ENCODE measurements around the gene CFAP69. TPM values are rescaled to one million over a fixed set of nuclear protein-coding genes. Genes with fewer than 3 reads are reported as not detected.

CFAP69 gene
- total and polyA plus RNA-seq, 10 of the 15 experiments (the other 5 are each of a cell fraction or from before 2014, with no cell fraction given) = 0.11 to 3.1 (median 0.48) TPM; not detected in 1

DNA sequence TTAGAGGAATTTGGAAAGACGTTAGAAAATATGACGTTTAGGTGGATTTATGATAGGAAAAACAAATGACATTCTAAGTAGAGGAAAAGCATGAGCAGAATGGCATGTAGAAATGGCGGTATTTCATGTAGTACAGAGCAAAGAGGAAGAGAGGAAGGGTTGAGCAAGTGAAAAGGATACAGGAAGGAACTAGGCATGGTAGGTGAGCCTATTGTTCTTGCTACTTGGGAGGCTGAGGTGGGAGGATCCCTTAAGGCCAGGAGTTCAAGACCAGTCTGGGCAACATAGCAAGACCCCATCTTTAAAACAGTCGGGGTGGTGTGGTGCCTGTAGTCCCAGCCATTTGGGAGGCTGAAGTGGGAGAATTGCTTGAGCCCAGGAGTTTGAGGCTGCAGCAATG lies 102.8 kb downstream of the CFAP69 start:
- BruUV-seq (replicated peaks) = no TSS peak
- peaks cover 29% of the 10 kb centered on the region for H3K79me2 ChIP-seq (ENCODE audit: control insufficient read depth, insufficient read depth, low read length)
- RAD21 ChIA-PET (ENCODE audit: unreplicated experiment) = no interaction called here
- H2AFZ ChIP-seq (ENCODE audit: control insufficient read depth, low read depth, low read length) = no peak overlapping the region
- DNase-seq (ENCODE audit: low read depth, low spot score) (no peak), FAIRE-seq (no peak), ATAC-seq (peak; percentile 10; the same call in 2 of the 3 replicates)
- H3K4me2 ChIP-seq (ENCODE audit: control insufficient read depth, insufficient read depth) = peak overlapping the region; percentile 72; the same call in 1 of the 2 replicates
- H3K9me3 ChIP-seq (replicated peaks; ENCODE audit: control insufficient read depth, insufficient read depth, low read length) = no peaks in the 10 kb centered on the region; the same call in 2 of the 3 replicates
- H3K27me3 ChIP-seq (replicated peaks in 1 of 2; ENCODE audit: control insufficient read depth in 2 of 2, insufficient read depth in 2 of 2, low read length in 1 of 2) = no peaks in the 10 kb centered on the region
- H3K9ac ChIP-seq (ENCODE audit: control insufficient read depth, insufficient read depth, low read length) = no peak overlapping the region; the same call in 1 of the 2 replicates
- H4K20me1 ChIP-seq (ENCODE audit: control insufficient read depth, insufficient read depth) = no peaks in the 10 kb centered on the region
- H3K4me1 ChIP-seq (ENCODE audit: control insufficient read depth, insufficient read depth, low read length) = peaks cover 6% of the 10 kb centered on the region; the same call in 1 of the 2 replicates
- no peaks in the 10 kb centered on the region; a peak in 1 of 4 replicates for H3K36me3 ChIP-seq (ENCODE audit: control insufficient read depth in 2 of 2, insufficient read depth in 2 of 2, low read length in 1 of 2)
- POLR2A ChIA-PET = interaction anchor here (0.7 kb wide), 1 partner anchor 106 kb away, joined by 3 read pairs; no protein-coding TSS in a partner anchor
- WGBS (ENCODE audit: insufficient coverage, insufficient replicate concordance, low lambda C conversion rate, missing lambda C conversion rate) = 58% methylated on average over 4 of the region's 4 CpGs
- intact Hi-C loops (cut with micrococcal nuclease; ENCODE audit: unreplicated experiment) = no loop called here
- peak overlapping the region; percentile 92 for H3K4me3 ChIP-seq
- in situ Hi-C loops (cut with MboI) = loop anchor here (5.0 kb wide), 1 partner anchor 55 kb away; the partner anchor contains the start of gene CLDN12
- CTCF ChIA-PET = interaction anchor here (0.7 to 1.1 kb wide), 2 partner anchors 35 to 1742 kb away, joined by 3 to 4 read pairs; no protein-coding TSS in a partner anchor
- SMC1A ChIA-PET (ENCODE audit: uncharacterized antibody, unreplicated experiment) = interaction anchor here (0.7 kb wide), 1 partner anchor 72 kb away, joined by 3 read pairs; no protein-coding TSS in a partner anchor
- H3K27ac ChIP-seq (ENCODE audit: control insufficient read depth, insufficient read depth) = no peak overlapping the region
- TF ChIP-seq, protein P1, sequence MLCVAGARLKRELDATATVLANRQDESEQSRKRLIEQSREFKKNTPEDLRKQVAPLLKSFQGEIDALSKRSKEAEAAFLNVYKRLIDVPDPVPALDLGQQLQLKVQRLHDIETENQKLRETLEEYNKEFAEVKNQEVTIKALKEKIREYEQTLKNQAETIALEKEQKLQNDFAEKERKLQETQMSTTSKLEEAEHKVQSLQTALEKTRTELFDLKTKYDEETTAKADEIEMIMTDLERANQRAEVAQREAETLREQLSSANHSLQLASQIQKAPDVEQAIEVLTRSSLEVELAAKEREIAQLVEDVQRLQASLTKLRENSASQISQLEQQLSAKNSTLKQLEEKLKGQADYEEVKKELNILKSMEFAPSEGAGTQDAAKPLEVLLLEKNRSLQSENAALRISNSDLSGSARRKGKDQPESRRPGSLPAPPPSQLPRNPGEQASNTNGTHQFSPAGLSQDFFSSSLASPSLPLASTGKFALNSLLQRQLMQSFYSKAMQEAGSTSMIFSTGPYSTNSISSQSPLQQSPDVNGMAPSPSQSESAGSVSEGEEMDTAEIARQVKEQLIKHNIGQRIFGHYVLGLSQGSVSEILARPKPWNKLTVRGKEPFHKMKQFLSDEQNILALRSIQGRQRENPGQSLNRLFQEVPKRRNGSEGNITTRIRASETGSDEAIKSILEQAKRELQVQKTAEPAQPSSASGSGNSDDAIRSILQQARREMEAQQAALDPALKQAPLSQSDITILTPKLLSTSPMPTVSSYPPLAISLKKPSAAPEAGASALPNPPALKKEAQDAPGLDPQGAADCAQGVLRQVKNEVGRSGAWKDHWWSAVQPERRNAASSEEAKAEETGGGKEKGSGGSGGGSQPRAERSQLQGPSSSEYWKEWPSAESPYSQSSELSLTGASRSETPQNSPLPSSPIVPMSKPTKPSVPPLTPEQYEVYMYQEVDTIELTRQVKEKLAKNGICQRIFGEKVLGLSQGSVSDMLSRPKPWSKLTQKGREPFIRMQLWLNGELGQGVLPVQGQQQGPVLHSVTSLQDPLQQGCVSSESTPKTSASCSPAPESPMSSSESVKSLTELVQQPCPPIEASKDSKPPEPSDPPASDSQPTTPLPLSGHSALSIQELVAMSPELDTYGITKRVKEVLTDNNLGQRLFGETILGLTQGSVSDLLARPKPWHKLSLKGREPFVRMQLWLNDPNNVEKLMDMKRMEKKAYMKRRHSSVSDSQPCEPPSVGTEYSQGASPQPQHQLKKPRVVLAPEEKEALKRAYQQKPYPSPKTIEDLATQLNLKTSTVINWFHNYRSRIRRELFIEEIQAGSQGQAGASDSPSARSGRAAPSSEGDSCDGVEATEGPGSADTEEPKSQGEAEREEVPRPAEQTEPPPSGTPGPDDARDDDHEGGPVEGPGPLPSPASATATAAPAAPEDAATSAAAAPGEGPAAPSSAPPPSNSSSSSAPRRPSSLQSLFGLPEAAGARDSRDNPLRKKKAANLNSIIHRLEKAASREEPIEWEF (IDR thresholded peaks at IDR 0.05; ENCODE audit: insufficient replicate concordance, low read depth, low read length) = no peak
- TF ChIP-seq RB1 (IDR thresholded peaks at IDR 0.05; ENCODE audit: borderline replicate concordance) (no peak), CEBPZ (IDR thresholded peaks at IDR 0.05; ENCODE audit: low read depth, low read length) (no peak), NR2C2 (IDR thresholded peaks at IDR 0.05; ENCODE audit: borderline replicate concordance, control insufficient read depth, insufficient read length, low read depth) (no peak), SREBF2 (IDR thresholded peaks at IDR 0.05; ENCODE audit: low read length) (no peak), MTA2 (IDR thresholded peaks at IDR 0.05; ENCODE audit: low read depth) (no peak), PAX5 (IDR thresholded peaks at IDR 0.05; ENCODE audit: borderline replicate concordance, low read depth, low read length) (no peak), SMARCA5 (IDR thresholded peaks at IDR 0.05) (no peak), ZNF274 (IDR thresholded peaks at IDR 0.05; ENCODE audit: insufficient read depth, insufficient read length) (no peak), FOS (IDR thresholded peaks at IDR 0.05; ENCODE audit: borderline replicate concordance, extremely low read depth, insufficient read length) (no peak), ZNF207 (IDR thresholded peaks at IDR 0.05; ENCODE audit: borderline replicate concordance) (no peak), STAT1 (conservative IDR thresholded peaks at IDR 0.05) (no peak), SP1 (IDR thresholded peaks at IDR 0.05; ENCODE audit: low read depth, low read length) (no peak), TCF7 (IDR thresholded peaks at IDR 0.05; ENCODE audit: borderline replicate concordance) (no peak), SUZ12 (IDR thresholded peaks at IDR 0.05; ENCODE audit: unreplicated experiment) (no peak)

Measured in GM12878 (cell line).